Measurements from ENCODE around the gene PAPOLG. TPM values are rescaled to one million over a fixed set of nuclear protein-coding genes. Genes with fewer than 3 reads are reported as not detected.

Gene PAPOLG
- total RNA-seq (2022; extraction: Qiagen RNA extraction), result 7.8 to 9.0 TPM (median 8.6 TPM) in 5 replicates

GRCh38 chr2:60756097-60757087 is at the start of gene PAPOLG:
Gene PAPOLG, plus strand, starts transcription at chr2:60756268. Its CDS starts 211 bp downstream, at chr2:60756479.

Other genes starting within 250 kb of the PAPOLG start
- gene BCL11A, start 202.6 kb upstream of the PAPOLG start, total RNA-seq (2022; extraction: Qiagen RNA extraction), result 0.02 to 0.52 TPM (median 0.05 TPM) in 5 replicates
- 1.4 to 3.7 TPM (median 2.7 TPM) in 5 replicates for gene REL, start 125.3 kb downstream of the PAPOLG start, total RNA-seq (2022; extraction: Qiagen RNA extraction)